ENCODE measurements around the gene NT5C2. TPM values are rescaled to one million over a fixed set of nuclear protein-coding genes. Genes with fewer than 3 reads are reported as not detected.

NT5C2 gene
- polyA plus RNA-seq, 3 donors = 68.6 to 116 (median 81.8) TPM

DNA sequence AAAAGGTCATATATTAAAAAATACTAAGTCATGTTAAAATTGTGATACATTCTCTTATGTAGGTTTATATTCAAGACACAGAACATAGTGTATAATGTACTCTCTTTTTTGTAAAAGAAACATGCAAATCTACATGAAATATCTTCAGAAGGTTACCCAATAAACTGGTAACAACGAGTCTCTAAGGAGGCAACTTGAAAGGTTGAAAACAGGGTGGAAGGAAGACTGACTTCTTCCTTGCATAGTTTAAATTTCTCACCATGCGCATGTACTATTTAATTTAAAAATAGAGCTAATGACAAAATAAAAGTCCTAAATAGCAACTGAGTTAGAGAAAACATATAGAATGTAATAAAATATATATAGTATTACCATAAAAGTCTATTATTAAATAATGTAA, 132.5 kb downstream of the NT5C2 start:
- Histone ChIP-seq H3K36me3 (replicated peaks in 1 of 2; ENCODE audit: control insufficient read depth in 1 of 2, insufficient read depth in 2 of 2, low read length in 2 of 2) (no peaks in the 10 kb centered on the region), H3K79me2 (ENCODE audit: insufficient read depth, low read length) (no peaks in the 10 kb centered on the region), H3K9ac (ENCODE audit: insufficient read depth, low read length, poor library complexity, severe bottlenecking) (no peak overlapping the region), H2AFZ (ENCODE audit: insufficient read depth, low read depth, low read length, poor library complexity, severe bottlenecking) (no peak overlapping the region), H3K27ac (ENCODE audit: low read depth in 1 of 2, low read length in 2 of 2) (no peak overlapping the region), H3K4me3 (replicated peaks in 1 of 3; ENCODE audit: low read depth in 2 of 3, low read length in 3 of 3) (no peak overlapping the region), H3K4me2 (replicated peaks; ENCODE audit: extremely low read depth, low read length, poor library complexity, severe bottlenecking) (no peak overlapping the region), H3K4me1 (ENCODE audit: control insufficient read depth in 1 of 2, insufficient read depth in 2 of 2, low read length in 2 of 2) (no peaks in the 10 kb centered on the region), H3K27me3 (ENCODE audit: control insufficient read depth in 2 of 2, insufficient read depth in 2 of 2, low read length in 2 of 2) (no peaks in the 10 kb centered on the region), H3K9me3 (replicated peaks in 1 of 2; ENCODE audit: control insufficient read depth in 1 of 2, insufficient read depth in 1 of 2, low read length in 2 of 2) (no peaks in the 10 kb centered on the region), H4K20me1 (ENCODE audit: insufficient read depth, low read length) (no peaks in the 10 kb centered on the region)
- no CpG with 5 or more reads among the region's 2 CpGs for WGBS (ENCODE audit: insufficient coverage)
- Mint-ChIP-seq H3K4me3 (no peak overlapping the region), H3K27ac (no peak overlapping the region), H3K36me3 (peaks cover 0 to 5% of the 10 kb centered on the region in 2 donors), H3K4me1 (peaks cover 7% of the 10 kb centered on the region), H3K27me3 (ENCODE audit: low read depth in 3 of 3) (peaks cover 0 to 3% (median 0%) of the 10 kb centered on the region in 3 donors), H3K9me3 (peaks cover 0 to 3% (median 0%) of the 10 kb centered on the region in 7 donors)
- TF ChIP-seq, protein P1, sequence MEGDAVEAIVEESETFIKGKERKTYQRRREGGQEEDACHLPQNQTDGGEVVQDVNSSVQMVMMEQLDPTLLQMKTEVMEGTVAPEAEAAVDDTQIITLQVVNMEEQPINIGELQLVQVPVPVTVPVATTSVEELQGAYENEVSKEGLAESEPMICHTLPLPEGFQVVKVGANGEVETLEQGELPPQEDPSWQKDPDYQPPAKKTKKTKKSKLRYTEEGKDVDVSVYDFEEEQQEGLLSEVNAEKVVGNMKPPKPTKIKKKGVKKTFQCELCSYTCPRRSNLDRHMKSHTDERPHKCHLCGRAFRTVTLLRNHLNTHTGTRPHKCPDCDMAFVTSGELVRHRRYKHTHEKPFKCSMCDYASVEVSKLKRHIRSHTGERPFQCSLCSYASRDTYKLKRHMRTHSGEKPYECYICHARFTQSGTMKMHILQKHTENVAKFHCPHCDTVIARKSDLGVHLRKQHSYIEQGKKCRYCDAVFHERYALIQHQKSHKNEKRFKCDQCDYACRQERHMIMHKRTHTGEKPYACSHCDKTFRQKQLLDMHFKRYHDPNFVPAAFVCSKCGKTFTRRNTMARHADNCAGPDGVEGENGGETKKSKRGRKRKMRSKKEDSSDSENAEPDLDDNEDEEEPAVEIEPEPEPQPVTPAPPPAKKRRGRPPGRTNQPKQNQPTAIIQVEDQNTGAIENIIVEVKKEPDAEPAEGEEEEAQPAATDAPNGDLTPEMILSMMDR (IDR thresholded peaks at IDR 0.05) = no peak
- intact Hi-C loops (cut with micrococcal nuclease) = no loop called here
- DNase-seq = no peak

DNA sequence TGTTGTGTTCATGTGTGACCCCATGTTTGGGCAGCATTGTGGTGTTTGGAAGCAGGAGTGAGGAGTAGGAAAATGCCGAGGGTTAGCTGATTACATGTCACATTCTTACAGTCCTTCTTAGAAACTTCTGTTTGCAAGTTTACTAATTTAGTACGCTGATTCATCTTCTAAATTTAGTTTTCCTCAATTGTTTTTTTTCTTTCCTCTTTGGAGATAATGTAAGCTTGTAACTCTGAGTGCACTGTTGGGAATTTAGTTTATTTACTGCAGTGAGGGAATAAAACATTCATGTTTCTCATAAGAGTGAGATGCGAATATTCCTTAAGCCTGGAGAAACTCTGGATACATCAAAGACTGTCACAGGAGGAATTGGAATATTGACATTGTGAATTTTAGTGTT, 135.0 kb downstream of the NT5C2 start:
- peaks cover 3 to 9% of the 10 kb centered on the region in 2 donors for H3K4me1 ChIP-seq (ENCODE audit: control insufficient read depth in 1 of 2, insufficient read depth in 2 of 2, low read length in 2 of 2)
- H2AFZ ChIP-seq (ENCODE audit: insufficient read depth, low read depth, low read length, poor library complexity, severe bottlenecking) = no peak overlapping the region
- DNase-seq = no peak
- Mint-ChIP-seq H3K4me3 (no peak overlapping the region), H3K9me3 (peaks cover 0 to 3% (median 0%) of the 10 kb centered on the region in 7 donors), H3K4me1 (peaks cover 20% of the 10 kb centered on the region), H3K27me3 (ENCODE audit: low read depth in 3 of 3) (peaks cover 0 to 2% (median 2%) of the 10 kb centered on the region in 3 donors), H3K27ac (no peak overlapping the region), H3K36me3 (peaks cover 0 to 9% of the 10 kb centered on the region in 2 donors)
- no peaks in the 10 kb centered on the region for H3K9me3 ChIP-seq (replicated peaks in 1 of 2; ENCODE audit: control insufficient read depth in 1 of 2, insufficient read depth in 1 of 2, low read length in 2 of 2)
- no peaks in the 10 kb centered on the region for H4K20me1 ChIP-seq (ENCODE audit: insufficient read depth, low read length)
- no peaks in the 10 kb centered on the region for H3K36me3 ChIP-seq (replicated peaks in 1 of 2; ENCODE audit: control insufficient read depth in 1 of 2, insufficient read depth in 2 of 2, low read length in 2 of 2)
- no peak overlapping the region for H3K4me3 ChIP-seq (replicated peaks in 1 of 3; ENCODE audit: low read depth in 2 of 3, low read length in 3 of 3)
- intact Hi-C loops (cut with micrococcal nuclease) = no loop called here
- TF ChIP-seq, protein P1 (IDR thresholded peaks at IDR 0.05) = no peak
- H3K79me2 ChIP-seq (ENCODE audit: insufficient read depth, low read length) = no peaks in the 10 kb centered on the region
- H3K9ac ChIP-seq (ENCODE audit: insufficient read depth, low read length, poor library complexity, severe bottlenecking) = no peak overlapping the region
- no peak overlapping the region for H3K27ac ChIP-seq (ENCODE audit: low read depth in 1 of 2, low read length in 2 of 2)
- WGBS (ENCODE audit: insufficient coverage) = no CpG with 5 or more reads among the region's 3 CpGs
- H3K27me3 ChIP-seq (ENCODE audit: control insufficient read depth in 2 of 2, insufficient read depth in 2 of 2, low read length in 2 of 2) = no peaks in the 10 kb centered on the region
- no peak overlapping the region for H3K4me2 ChIP-seq (replicated peaks; ENCODE audit: extremely low read depth, low read length, poor library complexity, severe bottlenecking)

Measured in CD14-positive monocyte (primary cell).